GM13976 (cell line): Measurements from ENCODE around the gene ZSCAN25.

Source experiments
- DNase-seq: peaks from one replicate; pipeline ENCODE4 v3.0.0; 2012; ENCODE audit warnings: low spot score
- in situ Hi-C: fragments of 300-500 bp; cut with MboI; formaldehyde crosslinking; loops from one replicate; pipeline ENCODE4 v1.12.0; 2022; ENCODE audit warnings: low sequenced_read_pairs, mixed read lengths, inconsistent platforms; ENCODE audit not compliant: unreplicated experiment
- TF ChIP-seq, protein P1 (sequence below): IDR thresholded peaks from 2 replicates; pipeline ENCODE4 v1.5.1; 2012; ENCODE audit warnings: borderline replicate concordance, mild to moderate bottlenecking; ENCODE audit not compliant: insufficient read depth; ENCODE audit errors: extremely low read depth, missing control alignments, control extremely low read depth

Gene ZSCAN25

DNA sequence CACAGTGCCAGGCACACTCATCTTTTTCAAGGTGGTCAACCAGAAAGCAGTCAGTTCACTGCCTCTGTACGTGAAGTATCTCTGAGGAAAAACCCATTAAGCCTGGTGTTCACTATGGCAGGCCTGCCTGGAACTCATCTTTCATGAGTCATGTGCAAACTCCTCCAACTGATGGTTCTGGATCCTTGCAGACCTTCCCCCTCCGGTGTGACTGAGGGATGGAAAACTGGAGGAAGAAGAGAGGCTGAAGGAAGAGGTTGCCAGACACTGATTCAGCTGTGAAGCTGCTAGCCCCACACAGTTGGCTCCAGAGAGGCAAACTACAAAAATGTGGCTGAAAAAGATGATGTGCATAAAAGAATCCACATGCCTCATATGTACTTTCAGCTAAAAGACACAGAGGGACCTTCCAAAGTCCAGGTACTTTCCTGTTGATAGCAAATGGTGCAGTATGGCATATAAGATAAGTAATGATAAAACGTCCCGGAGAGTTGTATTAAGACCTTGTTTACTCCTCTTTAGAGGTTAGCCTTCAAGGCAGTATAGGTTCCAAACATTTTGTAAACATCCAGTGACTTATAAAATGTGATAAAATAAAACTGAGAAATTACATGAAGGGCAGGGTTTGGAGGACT is 60.4 kb downstream of the ZSCAN25 start:
- DNase-seq = no peak
- in situ Hi-C loops = no loop called here
- TF ChIP-seq, protein P1, sequence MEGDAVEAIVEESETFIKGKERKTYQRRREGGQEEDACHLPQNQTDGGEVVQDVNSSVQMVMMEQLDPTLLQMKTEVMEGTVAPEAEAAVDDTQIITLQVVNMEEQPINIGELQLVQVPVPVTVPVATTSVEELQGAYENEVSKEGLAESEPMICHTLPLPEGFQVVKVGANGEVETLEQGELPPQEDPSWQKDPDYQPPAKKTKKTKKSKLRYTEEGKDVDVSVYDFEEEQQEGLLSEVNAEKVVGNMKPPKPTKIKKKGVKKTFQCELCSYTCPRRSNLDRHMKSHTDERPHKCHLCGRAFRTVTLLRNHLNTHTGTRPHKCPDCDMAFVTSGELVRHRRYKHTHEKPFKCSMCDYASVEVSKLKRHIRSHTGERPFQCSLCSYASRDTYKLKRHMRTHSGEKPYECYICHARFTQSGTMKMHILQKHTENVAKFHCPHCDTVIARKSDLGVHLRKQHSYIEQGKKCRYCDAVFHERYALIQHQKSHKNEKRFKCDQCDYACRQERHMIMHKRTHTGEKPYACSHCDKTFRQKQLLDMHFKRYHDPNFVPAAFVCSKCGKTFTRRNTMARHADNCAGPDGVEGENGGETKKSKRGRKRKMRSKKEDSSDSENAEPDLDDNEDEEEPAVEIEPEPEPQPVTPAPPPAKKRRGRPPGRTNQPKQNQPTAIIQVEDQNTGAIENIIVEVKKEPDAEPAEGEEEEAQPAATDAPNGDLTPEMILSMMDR = no peak

DNA sequence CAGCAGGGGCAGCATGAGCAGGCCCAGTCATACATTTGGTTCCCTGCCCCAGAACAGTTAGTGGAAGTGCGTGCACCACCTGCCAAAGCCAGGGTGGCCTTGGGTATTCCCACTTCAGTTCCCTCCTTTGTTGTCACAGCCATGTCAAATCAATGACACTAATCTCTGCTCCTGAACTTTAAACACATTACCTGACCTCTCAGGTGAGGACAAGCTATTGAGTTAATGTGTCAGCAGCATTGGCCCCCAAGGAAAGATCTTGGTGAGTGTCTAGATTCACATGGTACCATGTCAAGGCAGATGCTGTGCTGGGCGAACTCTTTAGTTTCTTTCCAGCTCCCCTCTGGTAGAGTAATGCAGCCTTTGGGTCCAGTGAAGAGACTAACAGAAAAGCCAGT is 60.9 kb downstream of the ZSCAN25 start:
- DNase-seq = no peak
- TF ChIP-seq, protein P1 = no peak
- in situ Hi-C loops = no loop called here

DNA sequence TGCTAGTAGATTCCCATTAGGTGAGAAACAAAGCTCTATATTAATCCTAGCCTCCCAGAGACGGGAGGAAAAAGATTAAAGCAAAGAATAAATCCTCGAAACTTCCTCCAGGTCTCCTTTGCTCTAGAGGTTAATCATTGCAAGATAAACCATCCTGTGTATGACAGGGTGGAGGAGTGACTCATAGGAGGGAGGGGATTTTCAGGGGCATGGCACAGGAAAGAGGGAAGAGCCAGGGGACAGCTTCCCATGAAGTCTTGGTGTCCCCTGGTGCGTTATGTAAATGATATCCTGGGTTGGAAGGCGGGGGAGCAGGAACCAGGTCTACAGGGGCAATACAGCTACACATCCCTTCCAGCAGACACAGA is 62.3 kb downstream of the ZSCAN25 start:
- in situ Hi-C loops = no loop called here
- TF ChIP-seq, protein P1 = no peak

DNA sequence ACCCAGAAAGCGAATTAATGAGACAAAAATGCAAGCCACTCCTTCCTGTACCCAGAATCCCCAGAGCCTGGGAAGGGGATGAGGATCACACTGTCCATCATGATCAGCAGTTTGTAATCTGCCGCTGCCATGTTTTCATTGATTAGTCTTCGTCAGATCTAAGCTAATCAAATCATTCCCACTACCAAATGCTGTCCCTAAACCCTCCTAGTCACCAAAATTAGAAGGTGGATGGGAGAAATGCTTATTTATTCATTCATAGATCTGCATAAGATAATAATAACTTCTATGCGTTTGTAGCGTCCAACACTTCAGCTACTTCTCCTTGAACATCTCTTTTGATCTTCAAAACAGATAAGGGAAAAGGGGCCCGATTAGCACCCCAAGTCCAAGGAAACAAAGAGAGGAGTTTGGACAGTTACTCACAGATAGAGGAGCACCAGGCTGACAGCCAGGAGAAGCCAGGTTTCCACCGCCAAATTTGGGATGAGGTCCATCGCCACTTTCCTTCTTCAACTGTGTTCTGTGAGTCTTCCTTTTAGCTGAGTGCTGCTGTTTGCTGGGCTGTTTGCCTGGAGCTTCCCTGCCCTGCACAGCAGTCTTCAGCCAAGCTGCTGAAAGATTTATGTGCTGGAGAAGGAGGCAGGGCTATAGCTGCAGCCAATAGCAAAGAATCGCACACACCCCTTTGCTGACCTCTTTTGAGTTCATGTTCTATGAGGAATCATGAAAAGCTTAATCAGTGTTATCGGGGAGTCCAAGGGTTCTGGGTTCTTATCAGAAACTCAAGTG is 62.9 kb downstream of the ZSCAN25 start, which contains the start of gene CYP3A5:
TSS of gene CYP3A5 (minus strand) at position 597 of the 792 bp plus-strand sequence. CDS start at position 497, 100 bp downstream.
- in situ Hi-C loops = no loop called here
- DNase-seq = no peak
- TF ChIP-seq, protein P1 = no peak

More for the DNA sequence above, 62.3 kb downstream of the ZSCAN25 start:
- DNase-seq = no peak
